Smooth muscle cell (in vitro differentiated cells): ENCODE data around the gene GANC. TPM values are rescaled to one million over a fixed set of nuclear protein-coding genes. Genes with fewer than 3 reads are reported as not detected.

ENCODE experiments used
- DNase-seq: peaks from one replicate; lab custom pipeline; 2025; ENCODE audit not compliant: unreplicated experiment; lab: John Stamatoyannopoulos, UW
- H2AFZ ChIP-seq: fragments of 200-600 bp; sonication (generic); 2 replicates; pipeline ENCODE4 v1.6.0; 2016; ENCODE audit warnings: antibody characterized with exemption, low read depth, mild to moderate bottlenecking
- H3F3A ChIP-seq: fragments of 200-600 bp; sonication (generic); 2 replicates; pipeline ENCODE4 v1.6.0; 2017; ENCODE audit warnings: antibody characterized with exemption, low read depth
- H3K27ac ChIP-seq: fragments of 200-600 bp; sonication (generic); 2 replicates; pipeline ENCODE4 v1.5.1; 2016; ENCODE audit warnings: low read depth, mild to moderate bottlenecking
- H3K27me3 ChIP-seq: fragments of 200-600 bp; sonication (generic); 2 replicates; pipeline ENCODE4 v1.6.1; 2016; ENCODE audit warnings: low read depth, mild to moderate bottlenecking
- H3K36me3 ChIP-seq: fragments of 200-600 bp; sonication (generic); 2 replicates; pipeline ENCODE4 v1.5.1; 2016; ENCODE audit warnings: low read depth
- H3K4me1 ChIP-seq: fragments of 200-600 bp; sonication (generic); 2 replicates; pipeline ENCODE4 v1.5.1; 2016; ENCODE audit warnings: low read depth
- H3K4me2 ChIP-seq: fragments of 200-600 bp; sonication (generic); 2 replicates; pipeline ENCODE4 v1.6.0; 2016; ENCODE audit warnings: mild to moderate bottlenecking
- H3K4me3 ChIP-seq: fragments of 200-600 bp; sonication (generic); 2 replicates; pipeline ENCODE4 v1.5.1; 2016; ENCODE audit warnings: mild to moderate bottlenecking
- H3K79me2 ChIP-seq: fragments of 200-600 bp; sonication (generic); 2 replicates; pipeline ENCODE4 v1.6.0; 2016; ENCODE audit warnings: low read depth, mild to moderate bottlenecking
- H3K9ac ChIP-seq: fragments of 200-600 bp; sonication (generic); 2 replicates; pipeline ENCODE4 v1.6.0; 2016; ENCODE audit warnings: low read depth
- H3K9me3 ChIP-seq: fragments of 200-600 bp; sonication (generic); replicated peaks from 2 replicates; pipeline ENCODE4 v1.5.1; 2016; ENCODE audit warnings: low read depth
- H4K20me1 ChIP-seq: fragments of 200-600 bp; sonication (generic); 2 replicates; pipeline ENCODE4 v1.6.0; 2016; ENCODE audit warnings: low read depth
- WGBS: methylation state at CpG from one replicate; pipeline ENCODE4 v1.1.7; 2016; ENCODE audit warnings: low lambda C conversion rate; 5-methylcytosine and 5-hydroxymethylcytosine counted together
- polyA plus RNA-seq: library from polyadenylated mRNA; unstranded; fragments of >200 nt; fragmentation: Nextera tagmentation; extraction: Ambion mirVana; gene quantifications from 2 replicates; pipeline ENCODE4 v1.2.1, GENCODE V29; 2016
- total RNA-seq: library from RNA; depleted of rRNA; stranded (reverse); fragments of >200 nt; gene quantifications from 2 replicates; pipeline ENCODE4 v1.2.3, GENCODE V29; 2014
- TF ChIP-seq, protein P1 (sequence below): fragments of 200-600 bp; sonication (generic); IDR thresholded peaks from 2 replicates; pipeline ENCODE4 v1.5.1; 2017; ENCODE audit warnings: borderline replicate concordance, mild to moderate bottlenecking, antibody characterized with exemption; ENCODE audit not compliant: insufficient read depth, poor library complexity, severe bottlenecking

Gene GANC
- total and polyA plus RNA-seq, 2 experiments from 2014 or later: 12.6 to 13.1 TPM

DNA sequence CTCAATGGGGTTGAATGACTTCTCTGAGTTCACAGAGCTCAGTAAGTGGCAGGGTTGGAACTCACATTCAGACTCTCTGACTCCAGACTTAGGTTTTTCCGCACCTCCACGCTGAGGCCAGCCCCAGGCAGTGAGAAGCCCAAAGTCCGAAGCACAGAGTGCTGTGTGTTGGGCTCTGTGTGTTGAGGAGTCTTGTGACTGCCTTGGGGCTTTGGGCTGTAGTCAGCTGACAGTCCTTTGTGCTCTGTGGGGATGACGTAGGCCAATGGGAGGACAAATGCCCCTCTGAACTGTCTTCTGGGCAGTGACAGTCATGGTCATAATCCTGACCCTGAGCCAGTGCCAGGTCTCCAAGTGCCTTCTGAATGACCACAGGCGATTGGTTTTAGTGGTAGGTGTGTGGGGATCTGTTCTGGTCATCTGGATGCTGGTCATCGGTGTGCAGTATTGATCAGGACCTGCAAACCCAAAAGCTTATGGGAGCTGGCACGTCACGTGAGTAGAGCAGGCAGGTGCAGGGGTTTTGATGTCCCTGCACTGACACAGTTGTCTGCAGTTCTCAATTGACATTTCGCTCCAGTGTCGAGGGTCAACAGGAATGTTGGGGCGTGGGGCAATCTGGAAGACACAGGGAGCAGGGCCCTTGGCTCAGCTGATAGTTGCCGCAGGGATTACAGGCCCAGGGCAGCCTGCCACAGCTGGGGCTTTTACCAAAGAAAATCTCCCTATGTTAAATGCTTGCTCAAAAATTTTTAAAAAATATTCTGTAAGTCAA lies 131.6 kb downstream of the GANC start:
- no peaks in the 10 kb centered on the region for H3K36me3 ChIP-seq
- H3K27ac ChIP-seq: no peak overlapping the region
- H3K9me3 ChIP-seq: no peaks in the 10 kb centered on the region
- no peaks in the 10 kb centered on the region for H4K20me1 ChIP-seq
- WGBS: 89% methylated on average over 12 of the region's 12 CpGs
- H3K79me2 ChIP-seq: no peaks in the 10 kb centered on the region
- no peak overlapping the region for H2AFZ ChIP-seq
- H3K9ac ChIP-seq: no peak overlapping the region
- H3F3A ChIP-seq: no peaks in the 10 kb centered on the region
- H3K4me2 ChIP-seq: no peak overlapping the region
- TF ChIP-seq, protein P1, sequence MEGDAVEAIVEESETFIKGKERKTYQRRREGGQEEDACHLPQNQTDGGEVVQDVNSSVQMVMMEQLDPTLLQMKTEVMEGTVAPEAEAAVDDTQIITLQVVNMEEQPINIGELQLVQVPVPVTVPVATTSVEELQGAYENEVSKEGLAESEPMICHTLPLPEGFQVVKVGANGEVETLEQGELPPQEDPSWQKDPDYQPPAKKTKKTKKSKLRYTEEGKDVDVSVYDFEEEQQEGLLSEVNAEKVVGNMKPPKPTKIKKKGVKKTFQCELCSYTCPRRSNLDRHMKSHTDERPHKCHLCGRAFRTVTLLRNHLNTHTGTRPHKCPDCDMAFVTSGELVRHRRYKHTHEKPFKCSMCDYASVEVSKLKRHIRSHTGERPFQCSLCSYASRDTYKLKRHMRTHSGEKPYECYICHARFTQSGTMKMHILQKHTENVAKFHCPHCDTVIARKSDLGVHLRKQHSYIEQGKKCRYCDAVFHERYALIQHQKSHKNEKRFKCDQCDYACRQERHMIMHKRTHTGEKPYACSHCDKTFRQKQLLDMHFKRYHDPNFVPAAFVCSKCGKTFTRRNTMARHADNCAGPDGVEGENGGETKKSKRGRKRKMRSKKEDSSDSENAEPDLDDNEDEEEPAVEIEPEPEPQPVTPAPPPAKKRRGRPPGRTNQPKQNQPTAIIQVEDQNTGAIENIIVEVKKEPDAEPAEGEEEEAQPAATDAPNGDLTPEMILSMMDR: no peak
- H3K4me1 ChIP-seq: no peaks in the 10 kb centered on the region
- H3K4me3 ChIP-seq: no peak overlapping the region
- DNase-seq: no peak
- no peaks in the 10 kb centered on the region for H3K27me3 ChIP-seq

DNA sequence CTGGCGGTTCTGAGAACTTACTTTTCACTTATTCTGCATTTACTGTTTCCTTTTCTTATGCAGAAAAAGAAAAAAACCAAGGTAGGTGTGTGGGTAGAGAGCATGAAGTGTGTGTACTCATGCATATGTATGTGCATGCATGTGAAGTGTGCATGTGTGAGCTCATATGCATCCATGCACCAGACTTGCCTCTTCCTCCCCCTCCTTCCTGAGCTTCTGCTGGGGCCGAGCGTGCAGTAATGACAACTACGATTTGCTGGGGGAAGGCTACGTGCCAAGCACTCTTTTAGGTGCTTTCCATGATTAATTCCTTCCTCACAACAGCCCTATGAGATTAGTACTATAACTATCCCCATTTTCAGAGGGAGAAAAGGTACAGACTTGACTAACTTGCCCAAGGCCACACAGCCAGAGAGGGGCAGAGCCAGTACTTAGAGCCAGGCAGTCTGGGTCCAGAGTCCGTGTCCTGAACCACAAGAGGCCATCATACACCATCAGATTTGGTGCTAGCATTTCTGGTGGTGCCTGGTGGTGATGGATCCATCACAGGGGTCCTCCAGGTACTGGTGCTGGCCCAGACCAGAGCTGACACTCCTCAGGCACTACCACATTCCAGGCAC lies 133.0 kb downstream of the GANC start:
- no peak overlapping the region for H3K4me2 ChIP-seq
- no peaks in the 10 kb centered on the region for H3K79me2 ChIP-seq
- DNase-seq: no peak
- no peaks in the 10 kb centered on the region for H3K36me3 ChIP-seq
- no peak overlapping the region for H2AFZ ChIP-seq
- H3K27ac ChIP-seq: no peak overlapping the region
- H4K20me1 ChIP-seq: no peaks in the 10 kb centered on the region
- TF ChIP-seq, protein P1: no peak
- H3F3A ChIP-seq: no peaks in the 10 kb centered on the region
- WGBS: 86% methylated on average over 6 of the region's 6 CpGs
- H3K4me3 ChIP-seq: no peak overlapping the region
- no peak overlapping the region for H3K9ac ChIP-seq
- no peaks in the 10 kb centered on the region for H3K27me3 ChIP-seq
- H3K9me3 ChIP-seq: no peaks in the 10 kb centered on the region
- H3K4me1 ChIP-seq: no peaks in the 10 kb centered on the region

Other genes with a start within 250 kb of the GANC start
- 0.36 TPM in 1 of 2 replicates, not detected in the other for gene PLA2G4D, start 178.6 kb upstream of the GANC start, total RNA-seq
- gene PLA2G4D, start 178.6 kb upstream of the GANC start, polyA plus RNA-seq: 0.17 TPM in 1 of 2 replicates, not detected in the other
- gene PLA2G4F, start 116.6 kb upstream of the GANC start, total RNA-seq: 1.3 and 2.4 TPM in 2 replicates
- 0.46 and 1.5 TPM in 2 replicates for gene PLA2G4F, start 116.6 kb upstream of the GANC start, polyA plus RNA-seq
- gene VPS39, start 64.9 kb upstream of the GANC start, total RNA-seq: 41.2 and 78.4 TPM in 2 replicates
- 35.0 and 36.4 TPM in 2 replicates for gene VPS39, start 64.9 kb upstream of the GANC start, polyA plus RNA-seq
- 82.3 and 118 TPM in 2 replicates for gene TMEM87A, start 232 bp downstream of the GANC start, total RNA-seq
- gene TMEM87A, start 232 bp downstream of the GANC start, polyA plus RNA-seq: 51.6 and 59.9 TPM in 2 replicates
- 0.58 and 1.6 TPM in 2 replicates for gene CAPN3, start 86.3 kb downstream of the GANC start, total RNA-seq
- 0.25 and 0.54 TPM in 2 replicates for gene CAPN3, start 86.3 kb downstream of the GANC start, polyA plus RNA-seq
- gene ZNF106, start 217.9 kb downstream of the GANC start, total RNA-seq: 27.2 and 57.9 TPM in 2 replicates
- gene ZNF106, start 217.9 kb downstream of the GANC start, polyA plus RNA-seq: 24.5 and 35.7 TPM in 2 replicates
- gene SNAP23, start 222.4 kb downstream of the GANC start, total RNA-seq: 78.7 and 91.9 TPM in 2 replicates
- 71.8 and 73.8 TPM in 2 replicates for gene SNAP23, start 222.4 kb downstream of the GANC start, polyA plus RNA-seq